Putamen (tissue), 1 donor: Measurements from ENCODE around the gene MUSK.
"Not testable (repeated sequence)": the region's sequence is repeated elsewhere in the genome, so short reads cannot be mapped to it uniquely, and the experiment has no call there.

ENCODE experiments used
- DNase-seq: peaks from one replicate; pipeline ENCODE4 v3.0.0-alpha.2; 2016; ENCODE audit warnings: low spot score

The MUSK gene

DNA sequence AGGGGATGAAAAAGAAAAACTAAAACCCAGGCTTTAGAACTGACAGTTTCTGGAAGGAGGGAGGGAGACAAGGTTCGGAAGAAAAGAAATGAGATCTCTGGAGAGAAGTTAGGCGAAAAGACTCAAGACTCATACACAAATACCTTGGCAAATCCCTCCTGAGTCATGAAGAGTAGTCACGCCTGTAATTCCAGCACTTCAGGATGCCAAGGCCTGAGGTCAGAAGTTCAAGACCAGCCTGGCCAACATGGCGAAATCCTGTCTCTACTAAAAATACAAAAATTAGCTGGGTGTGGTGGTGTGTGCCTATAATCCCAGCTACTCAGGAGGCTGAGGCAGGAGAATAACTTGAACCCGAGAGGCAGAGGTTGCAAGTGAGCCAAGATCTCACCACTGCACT is 27.3 kb downstream of the MUSK start:
- DNase-seq = not testable (repeated sequence)

DNA sequence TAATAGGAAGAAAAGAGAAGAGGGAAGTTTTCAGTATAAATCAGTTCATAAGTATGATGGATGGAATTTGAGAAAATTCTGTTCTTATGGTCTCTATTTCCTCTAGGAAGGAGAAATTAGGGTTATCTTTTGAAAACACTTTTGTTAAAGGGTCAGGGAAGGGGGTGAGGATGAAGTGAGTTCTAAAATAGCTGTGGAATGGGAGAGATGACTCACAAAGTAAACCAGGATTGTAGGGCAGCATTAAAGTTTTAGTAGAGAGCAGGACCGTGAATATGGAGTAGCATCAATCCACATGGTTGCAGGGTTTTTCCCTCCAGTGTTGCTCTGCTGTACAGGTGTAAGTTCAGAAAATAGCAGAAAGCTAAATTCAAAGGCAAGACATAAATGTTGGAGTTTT is 32.4 kb downstream of the MUSK start:
- no peak for DNase-seq

DNA sequence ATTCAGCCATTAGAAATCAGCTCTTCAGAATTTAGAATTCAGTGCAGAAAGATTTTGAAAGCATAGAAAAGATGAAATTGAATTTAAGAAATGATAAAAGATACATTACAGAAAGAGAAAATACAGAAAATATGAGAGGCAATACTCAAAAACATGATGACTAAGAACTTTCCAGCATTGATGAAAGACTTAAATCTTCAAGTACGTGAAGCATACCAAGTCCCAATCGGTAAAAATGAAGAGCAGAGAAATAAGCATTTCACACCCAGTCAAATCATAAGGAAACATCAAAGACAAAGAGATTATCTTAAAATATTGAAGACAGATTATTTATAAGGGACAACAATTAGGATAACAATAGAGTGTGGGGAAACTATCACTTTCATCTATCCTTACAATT is 35.1 kb downstream of the MUSK start:
- DNase-seq = no peak

DNA sequence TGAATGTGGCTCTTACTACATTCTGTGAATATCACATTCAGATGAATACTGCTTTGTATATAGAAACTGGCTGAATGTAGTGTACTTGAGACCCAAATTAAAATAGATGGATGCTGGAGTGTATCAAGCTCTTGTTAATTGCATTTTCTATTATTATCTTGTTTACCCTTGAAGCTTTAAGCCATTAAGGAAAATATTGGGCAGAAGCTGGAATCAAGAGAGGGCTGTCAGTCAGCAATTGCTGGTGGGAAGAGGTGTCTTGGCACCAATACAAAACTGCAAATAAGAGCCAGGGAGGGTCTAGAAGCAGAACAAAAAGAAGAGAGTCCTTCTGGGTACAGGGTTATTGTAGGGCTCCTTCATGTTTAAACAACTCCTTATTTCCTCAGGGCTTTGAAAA is 38.8 kb downstream of the MUSK start:
- no peak for DNase-seq

DNA sequence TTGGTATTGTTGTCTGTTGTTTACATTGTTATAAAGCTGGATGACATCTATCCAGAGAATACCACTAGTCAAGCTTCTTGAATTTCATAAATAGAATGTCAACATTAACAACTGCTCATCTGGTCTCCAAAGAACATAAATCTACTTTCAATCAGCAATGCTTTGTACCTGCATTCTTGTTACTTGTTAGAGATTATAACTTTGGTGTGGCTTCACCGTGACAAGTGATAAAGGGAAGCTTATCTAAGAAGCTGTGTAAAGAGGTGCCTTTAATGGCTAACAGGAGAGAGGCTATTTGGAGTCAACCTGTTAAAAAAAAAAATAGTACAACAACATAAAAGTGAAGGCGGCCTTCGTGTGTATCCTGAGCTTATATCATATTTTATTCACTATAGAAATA is 41.8 kb downstream of the MUSK start:
- DNase-seq = no peak

DNA sequence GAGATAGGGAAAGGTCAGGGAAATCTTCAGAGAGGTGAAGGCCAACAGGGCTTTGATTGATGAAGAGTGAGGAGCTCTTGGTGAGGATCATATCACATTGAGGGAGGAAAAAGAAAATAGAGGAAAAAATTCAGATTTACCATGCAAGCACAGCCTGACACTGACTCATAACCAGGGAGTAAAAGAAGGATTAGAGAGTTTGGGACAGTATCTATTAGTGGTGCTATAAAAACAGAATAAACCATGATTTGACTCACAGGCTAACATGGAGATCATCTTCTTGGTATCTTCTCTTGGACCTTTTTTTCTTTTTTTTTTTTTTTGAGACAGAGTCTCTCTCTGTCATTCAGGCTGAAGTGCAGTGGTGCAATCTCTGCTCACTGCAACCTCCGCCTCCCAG is 44.4 kb downstream of the MUSK start:
- no peak for DNase-seq

DNA sequence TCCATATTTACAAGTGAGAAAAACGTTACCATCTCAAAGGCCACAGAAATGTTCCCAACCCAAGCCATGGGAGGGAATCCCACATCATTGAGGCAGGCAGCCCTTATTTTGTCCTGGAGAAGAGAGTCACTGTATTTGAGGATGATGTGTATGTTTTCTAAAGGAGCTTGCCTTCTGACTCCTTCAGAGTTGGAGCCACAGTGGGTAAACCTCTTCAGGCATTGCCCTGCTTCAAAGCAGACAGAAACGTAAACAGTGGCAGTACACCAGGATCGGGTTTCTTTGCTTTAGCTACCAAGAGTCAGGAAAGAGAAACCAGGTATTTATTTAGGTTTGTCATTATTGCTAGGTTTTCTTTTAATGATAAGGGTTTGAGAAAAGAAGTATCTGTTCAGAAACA is 45.7 kb downstream of the MUSK start:
- no peak for DNase-seq

DNA sequence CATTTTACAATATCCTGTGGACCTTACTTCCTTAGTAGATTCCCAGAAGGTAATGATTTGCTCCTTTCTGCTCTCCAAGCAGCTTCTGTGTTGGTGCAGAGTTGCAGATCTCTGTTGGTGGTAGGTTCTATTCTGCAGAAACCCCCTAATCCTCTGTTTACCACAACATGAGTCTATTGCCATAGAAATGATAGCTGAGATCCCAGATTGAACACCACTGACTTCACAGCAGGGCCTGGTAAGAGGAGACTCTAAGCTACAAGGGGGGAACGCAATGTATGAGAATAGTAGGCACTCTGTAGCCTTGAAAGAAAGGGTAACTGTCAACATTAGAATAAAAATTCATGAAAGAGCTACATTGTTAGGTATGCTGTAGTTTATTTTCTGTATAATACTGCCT is 59.5 kb downstream of the MUSK start:
- no peak for DNase-seq

DNA sequence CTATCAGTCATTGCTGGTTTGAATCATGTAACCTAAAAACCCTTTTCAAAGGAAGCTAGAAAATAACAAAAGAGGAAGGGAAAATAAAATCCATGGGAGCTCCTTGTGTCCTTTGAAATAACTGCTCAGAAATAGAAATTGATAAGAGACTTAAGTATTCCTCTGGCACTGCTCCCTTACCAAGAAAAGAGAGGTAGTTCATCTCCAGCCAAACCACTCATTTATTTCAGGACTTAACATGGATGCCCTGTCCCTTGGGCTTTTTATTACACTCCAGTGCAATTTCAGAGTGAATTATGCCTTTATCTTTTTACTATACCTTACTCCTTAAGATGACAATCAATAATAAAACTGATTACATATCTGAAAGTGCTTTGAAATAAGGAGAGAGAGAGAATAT is 61.0 kb downstream of the MUSK start:
- DNase-seq = no peak

DNA sequence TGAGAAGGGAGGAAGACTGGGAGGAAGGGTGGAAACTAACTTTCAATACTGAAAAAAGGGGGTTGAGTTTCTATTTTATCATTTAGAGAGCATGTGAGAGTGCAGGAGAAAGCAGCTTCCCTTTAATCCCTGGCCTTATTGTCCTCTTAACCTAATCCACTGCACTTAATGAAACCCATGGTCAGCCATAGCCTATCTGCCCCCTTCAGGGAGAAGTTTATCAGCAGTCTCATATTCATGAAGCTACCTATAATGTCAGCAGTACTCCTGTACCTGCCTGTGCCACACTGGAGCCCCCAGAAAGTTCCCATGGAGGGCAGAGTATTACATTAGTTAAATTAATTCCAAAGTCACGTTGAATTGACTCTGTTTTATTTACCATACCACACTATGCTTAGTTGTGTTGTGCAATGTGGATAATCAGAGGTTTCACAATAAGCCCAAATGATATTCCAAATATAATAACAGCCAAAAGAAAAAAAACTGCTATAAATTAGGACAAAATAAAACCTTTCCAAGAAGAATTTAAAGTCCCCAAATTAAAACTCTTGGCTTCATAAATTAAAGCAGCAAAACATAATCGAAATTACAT is 62.9 kb downstream of the MUSK start:
- no peak for DNase-seq

DNA sequence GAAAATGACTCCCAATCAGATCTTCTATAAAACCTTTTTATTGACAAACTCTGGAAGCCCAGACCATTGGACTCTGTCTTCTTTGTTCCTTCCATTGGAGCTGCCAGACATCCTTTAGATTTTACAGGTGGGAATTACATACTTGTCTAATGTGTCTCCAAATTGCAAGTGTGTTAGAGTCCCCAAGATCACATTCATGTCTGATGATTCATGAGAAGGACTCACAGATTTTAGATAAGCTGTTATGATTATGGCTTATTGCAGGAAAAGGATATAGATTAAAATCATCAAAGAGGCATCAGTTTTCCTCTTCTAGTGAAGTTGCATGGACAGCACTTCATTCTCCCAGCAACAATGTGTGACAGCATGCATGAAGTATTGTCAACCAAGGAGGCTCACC is 70.4 kb downstream of the MUSK start:
- DNase-seq = no peak

DNA sequence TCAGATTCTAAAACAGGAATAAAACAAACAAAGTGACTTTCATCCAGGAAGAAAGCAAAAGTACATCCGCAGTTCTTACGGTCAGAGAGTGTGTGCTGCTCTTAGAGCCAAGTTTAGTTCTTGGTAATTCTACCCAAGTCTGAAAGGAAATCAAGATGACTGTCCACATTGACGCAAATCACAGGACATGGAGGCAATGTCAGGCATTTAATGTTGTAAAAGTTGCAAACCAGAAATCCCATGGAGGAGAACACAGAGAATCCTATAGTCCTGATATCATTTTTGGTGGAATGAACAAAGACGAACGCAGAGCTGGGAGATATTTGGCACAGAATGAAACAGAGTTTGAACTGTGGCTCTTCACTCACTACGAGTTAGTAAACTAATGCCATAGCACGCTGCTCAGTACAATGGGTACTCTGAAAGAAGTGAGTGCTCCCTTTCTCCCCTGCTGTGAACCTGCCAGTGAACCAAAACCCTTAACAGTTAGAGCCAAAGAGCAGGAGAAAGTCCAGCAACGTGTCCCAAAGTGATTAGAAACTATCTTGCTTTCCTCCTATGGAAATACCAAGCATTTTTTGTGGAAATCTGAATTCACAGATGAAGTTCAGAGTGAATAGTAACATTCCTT is 74.3 kb downstream of the MUSK start:
- DNase-seq = no peak

DNA sequence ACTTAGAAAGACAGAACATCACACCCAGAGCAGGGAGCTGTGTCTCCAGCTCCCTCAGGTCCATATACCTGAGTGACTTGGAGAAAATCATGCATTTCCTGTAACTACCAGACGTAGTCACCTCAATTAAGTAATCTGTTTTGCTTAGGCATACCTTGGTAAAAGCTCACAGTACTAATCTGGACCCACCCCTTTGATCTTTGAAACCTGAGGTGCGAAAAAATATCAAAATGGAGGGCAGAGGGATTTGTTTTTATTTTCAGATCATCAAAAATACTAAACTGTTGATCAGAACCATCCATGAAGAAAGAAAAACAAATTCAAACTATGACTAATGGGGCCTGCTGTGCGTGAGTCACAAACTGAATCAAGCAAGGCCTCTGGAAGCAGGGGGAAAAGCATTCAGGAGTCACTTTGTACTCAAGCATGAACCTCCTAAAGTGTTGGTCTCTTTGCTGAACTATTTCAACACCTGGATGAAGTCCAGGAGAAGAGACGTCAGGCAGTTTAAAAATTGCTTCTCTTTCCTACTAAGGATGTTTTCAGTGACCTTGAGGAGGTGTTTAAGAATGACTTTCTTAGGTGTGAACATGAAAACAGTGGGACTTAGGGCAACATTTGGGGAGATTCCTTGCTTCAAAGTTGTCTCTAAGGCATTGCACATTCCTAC is 76.3 kb downstream of the MUSK start:
- DNase-seq = no peak

DNA sequence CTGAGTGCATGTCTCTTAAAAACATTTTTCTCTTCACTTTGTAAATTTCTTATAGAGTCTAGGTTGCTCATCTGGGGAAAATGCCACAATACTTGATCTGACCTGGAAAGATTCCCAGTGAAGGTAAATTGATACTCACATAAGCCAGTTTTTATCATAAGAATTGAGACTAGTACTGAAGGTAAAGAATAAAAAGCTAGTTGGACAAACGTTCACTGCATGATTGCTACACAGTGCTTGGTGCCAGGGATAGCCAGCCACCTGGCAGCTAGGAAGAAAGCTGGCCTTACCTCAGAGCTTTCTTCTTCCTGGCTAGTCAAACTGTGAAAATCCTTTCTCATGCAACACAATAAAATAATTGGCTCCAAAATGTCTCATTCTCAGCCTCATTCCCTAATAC is 77.1 kb downstream of the MUSK start:
- DNase-seq = no peak

DNA sequence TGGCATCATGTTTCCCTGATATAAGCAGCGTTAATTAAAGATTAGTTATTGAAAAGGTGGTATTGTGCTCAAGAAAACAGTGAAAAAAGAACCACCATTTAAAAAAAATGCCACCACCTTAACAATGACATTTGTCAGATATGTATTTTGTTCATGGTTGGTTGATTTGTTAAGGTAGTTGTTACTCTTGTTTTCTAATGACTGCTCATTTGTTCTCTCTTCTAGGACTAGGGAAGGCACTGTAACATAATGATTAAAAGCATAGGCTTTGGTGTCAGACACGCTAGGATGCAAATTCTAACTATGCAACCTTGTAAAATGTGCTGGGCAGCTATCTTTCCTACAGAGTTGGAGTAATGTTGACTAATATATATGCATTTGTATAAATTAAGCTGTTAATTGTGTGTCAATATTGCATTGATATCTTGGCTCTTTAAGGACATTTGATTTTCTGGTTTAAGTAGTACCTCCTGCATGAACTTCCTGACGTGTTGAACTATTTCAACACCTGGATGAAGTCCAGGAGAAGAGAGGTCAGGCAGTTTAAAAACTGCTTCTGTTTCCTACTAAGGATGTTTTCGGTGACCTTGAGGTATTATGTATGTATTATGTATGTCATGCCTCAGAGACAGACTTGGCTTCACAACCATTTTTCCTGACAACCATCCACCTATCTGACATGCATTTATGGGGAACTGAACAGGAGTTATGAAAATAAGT is 77.8 kb downstream of the MUSK start:
- DNase-seq = no peak

DNA sequence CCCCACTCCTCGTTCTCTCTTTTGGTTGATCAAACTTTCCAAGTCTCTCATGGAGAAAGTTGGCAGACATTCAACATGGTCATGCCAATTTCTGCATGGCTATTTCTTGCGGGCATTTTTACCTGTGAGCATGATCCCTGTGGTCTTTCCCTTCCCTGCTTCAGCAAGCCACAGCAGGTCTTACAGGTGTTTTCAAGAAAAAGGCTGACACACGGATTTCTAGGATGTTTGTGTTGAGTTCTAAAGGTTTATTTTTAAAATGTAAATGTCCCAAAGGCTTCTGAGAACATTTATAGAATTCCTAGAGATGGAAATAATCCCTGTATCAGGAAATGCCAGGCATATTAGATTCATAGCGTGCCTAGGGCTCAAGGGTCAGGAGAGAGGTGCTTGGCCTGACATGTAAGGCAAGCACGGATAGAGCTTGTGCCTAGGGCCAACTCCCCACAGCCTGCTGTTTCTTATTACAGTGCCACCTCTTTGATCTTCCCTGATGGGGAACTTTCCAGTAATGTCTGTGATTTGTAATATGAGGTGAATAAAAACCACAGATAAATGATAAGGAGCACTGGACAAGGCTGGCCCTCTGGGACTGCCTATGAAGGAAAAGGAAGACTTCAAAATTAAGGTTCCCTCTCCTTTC is 79.8 kb downstream of the MUSK start:
- DNase-seq = no peak

DNA sequence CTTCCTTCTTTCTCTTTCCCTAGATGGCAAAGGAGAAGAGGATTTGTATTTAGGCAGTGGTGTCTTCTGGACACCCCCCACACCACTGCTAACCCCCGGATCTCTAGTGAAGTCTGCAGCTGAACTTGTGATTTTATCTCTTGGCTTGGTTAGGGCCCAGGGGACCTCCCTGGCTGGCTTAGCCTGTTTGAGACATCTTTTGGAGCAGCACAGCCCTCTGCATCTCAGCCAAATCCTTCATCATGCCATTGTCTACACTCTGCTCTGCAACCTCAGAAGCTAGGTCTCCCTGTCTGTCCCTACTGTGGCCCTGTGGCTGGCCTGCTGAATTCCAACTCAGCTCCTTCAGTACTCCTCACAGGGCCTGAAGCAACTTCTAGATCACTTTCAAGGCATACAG is 81.7 kb downstream of the MUSK start:
- no peak for DNase-seq

DNA sequence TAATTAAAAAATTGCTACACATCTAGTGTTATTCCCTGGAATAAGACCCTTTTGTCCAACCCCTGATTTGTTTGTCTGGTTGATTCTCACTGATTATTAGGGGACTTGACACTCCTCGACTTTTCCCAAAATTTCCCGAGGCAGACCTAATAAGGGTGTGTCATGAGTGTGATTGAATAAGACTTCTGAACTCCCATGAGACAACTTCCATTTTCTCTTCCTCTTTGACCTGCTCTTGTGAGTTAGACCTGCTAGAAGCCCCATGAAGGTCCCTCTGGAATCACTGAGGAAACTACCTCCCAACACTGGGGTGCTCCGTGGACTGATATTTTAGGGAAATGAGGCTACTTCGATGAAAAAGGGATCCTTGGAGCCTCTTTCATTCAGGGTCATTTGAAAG is 83.4 kb downstream of the MUSK start:
- DNase-seq = no peak

DNA sequence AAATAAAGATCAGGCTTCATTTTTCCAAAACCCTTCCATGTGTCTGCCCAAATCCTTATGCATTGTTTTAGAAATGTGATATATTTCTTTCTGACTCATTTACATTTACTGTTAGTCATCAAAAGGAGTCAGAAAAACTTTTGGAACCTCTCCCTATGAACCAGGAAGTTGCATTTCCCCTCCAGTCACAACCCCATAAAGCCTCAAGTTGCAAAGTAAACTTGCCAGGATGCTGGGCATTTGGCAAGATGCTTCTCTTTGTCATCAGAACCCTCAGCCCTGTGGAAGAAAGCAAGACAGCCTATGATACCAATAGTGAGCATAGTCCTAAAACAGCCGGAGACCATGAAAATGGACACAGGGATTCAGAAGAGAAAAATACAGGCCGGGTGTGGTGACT is 84.2 kb downstream of the MUSK start:
- DNase-seq = no peak

DNA sequence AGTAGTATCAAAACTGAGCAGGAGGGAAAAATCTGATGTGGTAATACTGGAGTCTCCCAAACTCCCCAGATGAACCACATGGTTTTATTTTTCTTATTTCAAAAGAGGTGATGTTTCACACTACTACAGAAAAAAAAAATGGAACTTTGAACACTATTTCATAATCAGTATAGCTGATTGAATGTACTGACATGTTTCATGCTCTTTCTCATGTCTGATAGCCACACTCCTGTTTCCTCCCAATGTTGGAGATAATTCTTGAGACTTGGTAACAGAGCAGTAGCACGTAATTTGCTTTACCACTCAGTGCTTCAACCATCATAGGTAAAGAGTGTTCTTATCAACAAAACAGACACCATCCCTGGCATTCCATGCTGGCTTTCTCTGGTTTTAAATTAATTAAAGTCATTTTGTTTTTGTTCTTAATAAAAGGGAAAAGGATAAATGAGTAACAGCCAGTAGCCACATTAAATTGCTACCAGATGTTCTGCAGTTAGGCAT is 85.2 kb downstream of the MUSK start:
- no peak for DNase-seq

DNA sequence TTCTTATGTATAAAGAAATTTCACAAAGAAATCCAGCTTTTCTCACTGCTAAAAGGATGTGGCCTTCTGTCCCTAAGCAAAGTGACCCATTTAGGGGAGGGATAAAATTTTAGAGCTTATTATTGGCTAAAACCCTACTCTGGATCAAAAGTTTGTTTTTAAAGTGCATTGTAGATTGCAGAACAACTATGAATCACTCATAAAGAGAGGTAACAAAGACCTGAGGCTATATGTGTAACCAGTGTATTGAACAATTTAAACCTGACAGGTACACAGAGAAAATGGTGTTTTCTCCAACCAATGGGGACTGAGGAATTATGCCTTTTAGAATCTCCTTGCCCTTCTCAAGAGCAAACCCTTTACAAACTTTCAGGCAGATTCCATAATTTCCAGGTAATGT is 86.6 kb downstream of the MUSK start:
- DNase-seq = no peak

DNA sequence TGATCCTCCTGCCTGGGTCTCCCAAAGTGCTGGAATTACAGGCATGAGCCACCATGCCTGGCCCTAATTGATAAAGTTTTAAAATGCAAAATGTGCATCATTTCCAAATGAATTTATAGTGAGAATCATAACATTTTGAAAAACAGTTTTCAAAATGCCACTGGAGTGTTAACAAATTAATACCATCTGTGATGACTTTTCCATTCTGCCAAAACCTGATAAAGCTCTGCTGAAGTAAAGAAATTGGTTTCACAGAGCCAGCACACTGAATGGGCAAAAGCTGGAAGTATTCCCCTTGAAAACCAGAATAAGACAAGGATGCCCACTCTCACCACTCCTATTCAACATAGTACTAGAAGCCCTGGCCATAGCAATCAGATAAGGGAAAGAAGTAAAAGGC is 89.6 kb downstream of the MUSK start:
- no peak for DNase-seq

DNA sequence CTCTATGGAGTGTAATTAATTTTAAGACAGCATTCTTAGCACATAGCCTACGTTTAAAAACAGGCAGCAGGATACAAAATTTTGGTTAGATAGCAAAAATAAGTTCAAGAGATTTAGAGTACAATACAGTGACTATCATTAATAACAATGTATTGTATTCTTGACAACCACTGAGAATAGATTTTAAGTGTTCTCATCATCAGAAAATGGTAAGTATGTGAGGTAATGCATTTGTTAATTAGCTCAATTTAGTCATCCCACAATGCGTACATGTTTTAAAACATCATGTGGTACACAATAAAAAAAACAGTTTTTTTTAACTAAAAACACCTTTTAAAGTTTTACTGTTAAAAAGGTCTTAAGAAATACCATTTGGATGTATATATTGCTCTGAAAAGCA is 94.2 kb downstream of the MUSK start:
- DNase-seq = no peak
